PC-3 (cell line): ENCODE measurements around the gene FSCN2. TPM values are rescaled to one million over a fixed set of nuclear protein-coding genes. Genes with fewer than 3 reads are reported as not detected.
A peak's percentile ranks its signal among the peaks of the same experiment; 100 is the strongest.

Source experiments
- ATAC-seq: fragments of 200-7000 bp; cut with Tn5 transposase; 2 replicates; pipeline ENCODE4 v1.9.1; 2020; ENCODE audit warnings: mild to moderate bottlenecking, moderate library complexity
- BruUV-seq: library from RNA; stranded (reverse); fragments of 400-500 nt; replicated peaks from 2 replicates; lab custom pipeline; 2021; lab: Mats Ljungman, UMichigan
- CTCF ChIA-PET: fragments of 300-600 bp; sonication (Branson Sonifier 250); formaldehyde crosslinking; loops from one replicate; lab custom pipeline; 2022; ENCODE audit warnings: antibody characterized with exemption; lab: Charles Lee
- POLR2A ChIA-PET: fragments of 300-600 bp; sonication (Branson Sonifier 250); formaldehyde crosslinking; loops from one replicate; lab custom pipeline; 2022; ENCODE audit warnings: antibody characterized with exemption; ENCODE audit not compliant: unreplicated experiment; lab: Charles Lee
- DNase-seq: peaks from one replicate; pipeline ENCODE4 v3.0.0-alpha.2; 2015
- H2AFZ ChIP-seq: fragments of 300-600 bp; sonication (generic); 2 replicates; pipeline ENCODE4 v1.6.0; 2016; ENCODE audit warnings: antibody characterized with exemption, low read length
- H3F3A ChIP-seq: fragments of 300-600 bp; sonication (generic); one replicate; pipeline ENCODE4 v1.6.0; 2017; ENCODE audit warnings: antibody characterized with exemption, low read length, control low read depth, mild to moderate bottlenecking; ENCODE audit not compliant: unreplicated experiment
- H3K27ac ChIP-seq: fragments of 300-600 bp; sonication (generic); 2 replicates; pipeline ENCODE4 v1.5.1; 2016; ENCODE audit warnings: mild to moderate bottlenecking, low read length
- H3K27me3 ChIP-seq: fragments of 300-600 bp; sonication (generic); 2 replicates; pipeline ENCODE4 v1.6.1; 2016; ENCODE audit warnings: low read length, mixed read lengths
- H3K36me3 ChIP-seq: fragments of 300-600 bp; sonication (generic); 2 replicates; pipeline ENCODE4 v1.6.1; 2016; ENCODE audit warnings: low read depth, mixed run types, low read length, mixed read lengths
- H3K4me1 ChIP-seq: fragments of 300-600 bp; sonication (generic); 2 replicates; pipeline ENCODE4 v1.5.1; 2016; ENCODE audit warnings: low read length; ENCODE audit not compliant: insufficient read depth
- H3K4me2 ChIP-seq: fragments of 300-600 bp; sonication (generic); 2 replicates; pipeline ENCODE4 v1.6.0; 2016; ENCODE audit warnings: low read length
- H3K4me3 ChIP-seq: fragments of 300-600 bp; sonication (generic); 2 replicates; pipeline ENCODE4 v1.5.1; 2016; ENCODE audit warnings: mild to moderate bottlenecking, low read length, mixed read lengths
- H3K79me2 ChIP-seq: fragments of 300-600 bp; sonication (generic); 2 replicates; pipeline ENCODE4 v1.6.1; 2017; ENCODE audit warnings: low read length, mixed read lengths
- H3K9ac ChIP-seq: fragments of 300-600 bp; sonication (generic); 2 replicates; pipeline ENCODE4 v1.6.0; 2016; ENCODE audit warnings: mild to moderate bottlenecking, low read length
- H3K9me2 ChIP-seq: fragments of 300-600 bp; sonication (generic); replicated peaks from 2 replicates; pipeline ENCODE4 v1.6.1; 2016; ENCODE audit warnings: mixed run types, low read length, mixed read lengths
- H3K9me3 ChIP-seq: fragments of 300-600 bp; sonication (generic); 2 replicates; pipeline ENCODE4 v1.6.1; 2016; ENCODE audit warnings: low read length, mixed read lengths
- H4K20me1 ChIP-seq: fragments of 300-600 bp; sonication (generic); 2 replicates; pipeline ENCODE4 v1.6.1; 2016; ENCODE audit warnings: low read length, mixed read lengths
- CTCF ChIP-seq: fragments of 300-600 bp; sonication (generic); conservative IDR thresholded peaks from 2 replicates; pipeline ENCODE4 v1.5.1; 2017; ENCODE audit warnings: antibody characterized with exemption, low read depth, mild to moderate bottlenecking, low read length
- EZH2 ChIP-seq: fragments of 300-600 bp; sonication (generic); IDR thresholded peaks from one replicate; pipeline ENCODE4 v1.6.1; 2017; ENCODE audit warnings: antibody characterized with exemption, mild to moderate bottlenecking, low read length; ENCODE audit not compliant: unreplicated experiment
- EZH2phosphoT487 ChIP-seq: fragments of 300-600 bp; sonication (generic); IDR thresholded peaks from 2 replicates; pipeline ENCODE4 v1.6.1; 2018; ENCODE audit warnings: mild to moderate bottlenecking, antibody characterized with exemption, low read length, borderline replicate concordance
- intact Hi-C: fragments of 100-400 bp; cut with micrococcal nuclease; formaldehyde crosslinking; loops from 2 replicates; pipeline ENCODE4 v1.9.0; 2023
- total RNA-seq: library from RNA; depleted of rRNA; stranded (reverse); fragments of >200 nt; gene quantifications from 2 replicates; pipeline ENCODE4 v1.2.3, GENCODE V29; 2014

Gene FSCN2
- total RNA-seq, 1 experiment from 2014 or later: 0.87 TPM

- intact Hi-C loops: no loop called here
- no peak for TF ChIP-seq CTCF
- Histone ChIP-seq H3K4me1 (peaks cover under 1% of the 10 kb centered on the region), H3K9me2 (no peaks in the 10 kb centered on the region), H3K36me3 (no peaks in the 10 kb centered on the region), H3K9me3 (no peaks in the 10 kb centered on the region), H2AFZ (no peak overlapping the region), H3F3A (no peaks in the 10 kb centered on the region), H3K4me2 (no peak overlapping the region), H3K4me3 (no peak overlapping the region), H3K27me3 (peaks cover 2% of the 10 kb centered on the region; the same call in 1 of the 2 replicates), H3K27ac (no peak overlapping the region), H4K20me1 (no peaks in the 10 kb centered on the region), H3K9ac (no peak overlapping the region), H3K79me2 (no peaks in the 10 kb centered on the region)
- BruUV-seq: no TSS peak
- ChIA-PET POLR2A (no interaction called here), CTCF (no interaction called here)
- ATAC-seq: peak; percentile 44
- no peak for DNase-seq
These were observed 6.2 kb downstream of the FSCN2 start for GRCh38 chr17:81534157-81535006.

GRCh38 chr17:81535007-81535328 is 6.8 kb downstream of the FSCN2 start:
- H3K9me3 ChIP-seq: no peaks in the 10 kb centered on the region
- ChIA-PET CTCF (no interaction called here), POLR2A (no interaction called here)
- H3K9ac ChIP-seq: no peak overlapping the region
- TF ChIP-seq EZH2phosphoT487: no peak
- TF ChIP-seq CTCF: no peak
- no peak for TF ChIP-seq EZH2
- intact Hi-C loops: no loop called here
- H2AFZ ChIP-seq: no peak overlapping the region
- H3F3A ChIP-seq: no peaks in the 10 kb centered on the region
- ATAC-seq (no peak), DNase-seq (no peak)
- H3K4me1 ChIP-seq: no peaks in the 10 kb centered on the region
- BruUV-seq: no TSS peak
- no peak overlapping the region for H3K27ac ChIP-seq
- no peaks in the 10 kb centered on the region for H4K20me1 ChIP-seq
- H3K27me3 ChIP-seq: no peaks in the 10 kb centered on the region
- no peaks in the 10 kb centered on the region for H3K79me2 ChIP-seq
- H3K4me2 ChIP-seq: no peak overlapping the region
- H3K4me3 ChIP-seq: no peak overlapping the region
- H3K36me3 ChIP-seq: no peaks in the 10 kb centered on the region
- no peaks in the 10 kb centered on the region for H3K9me2 ChIP-seq

GRCh38 chr17:81535480-81536298 is 7.5 kb downstream of the FSCN2 start:
- no peaks in the 10 kb centered on the region for H3K36me3 ChIP-seq
- TF ChIP-seq EZH2: no peak
- no peak for TF ChIP-seq CTCF
- no peak for TF ChIP-seq EZH2phosphoT487
- no peaks in the 10 kb centered on the region for H3K4me1 ChIP-seq
- no peak overlapping the region for H3K27ac ChIP-seq
- ChIA-PET CTCF (no interaction called here), POLR2A (no interaction called here)
- no peak overlapping the region for H2AFZ ChIP-seq
- no peak overlapping the region for H3K4me3 ChIP-seq
- H3K79me2 ChIP-seq: no peaks in the 10 kb centered on the region
- no peaks in the 10 kb centered on the region for H3K9me3 ChIP-seq
- intact Hi-C loops: no loop called here
- no peak overlapping the region for H3K4me2 ChIP-seq
- ATAC-seq (no peak), DNase-seq (no peak)
- no peaks in the 10 kb centered on the region for H3K9me2 ChIP-seq
- H4K20me1 ChIP-seq: no peaks in the 10 kb centered on the region
- H3K9ac ChIP-seq: no peak overlapping the region
- H3K27me3 ChIP-seq: no peaks in the 10 kb centered on the region
- no peaks in the 10 kb centered on the region for H3F3A ChIP-seq
- BruUV-seq: no TSS peak
